GM12878 (cell line): Measurements from ENCODE around the gene PMPCA. TPM values are rescaled to one million over a fixed set of nuclear protein-coding genes. Genes with fewer than 3 reads are reported as not detected.

ENCODE experiments used
- ATAC-seq: fragments of 200-7000 bp; cut with Tn5 transposase; 3 replicates; pipeline ENCODE4 v1.9.1; 2020; ENCODE audit warnings: mild to moderate bottlenecking, moderate library complexity
- BruUV-seq: library from RNA; stranded (reverse); fragments of 400-500 nt; replicated peaks from 2 replicates; lab custom pipeline; 2021; lab: Mats Ljungman, UMichigan
- CTCF ChIA-PET: fragments of 300-600 bp; sonication (Branson Sonifier 250); formaldehyde crosslinking; extraction: SDS; loops from one replicate; lab custom pipeline; 2021; ENCODE audit warnings: inconsistent platforms; lab: Yijun Ruan, JAX
- POLR2A ChIA-PET: fragments of 350-600 bp; formaldehyde crosslinking; extraction: SDS; loops from one replicate; lab custom pipeline; 2021; ENCODE audit warnings: inconsistent platforms; lab: Charles Lee
- RAD21 ChIA-PET: fragments of 300-600 bp; sonication (Branson Sonifier 250); formaldehyde crosslinking; loops from one replicate; lab custom pipeline; 2023; ENCODE audit warnings: antibody characterized with exemption; ENCODE audit not compliant: unreplicated experiment; lab: Charles Lee
- SMC1A ChIA-PET: fragments of 300-600 bp; sonication (Branson Sonifier 250); formaldehyde crosslinking; loops from one replicate; lab custom pipeline; 2023; ENCODE audit not compliant: unreplicated experiment, uncharacterized antibody; lab: Charles Lee
- DNase-seq: peaks from one replicate; pipeline ENCODE4 v3.0.0-alpha.2; 2011; ENCODE audit warnings: low read depth, low spot score
- FAIRE-seq: peaks from 3 replicates; lab custom pipeline; 2011; peaks lifted over from hg19 to GRCh38; lab: Jason Lieb, UNC
- H2AFZ ChIP-seq: 2 replicates; pipeline ENCODE4 v1.6.0; 2011; ENCODE audit warnings: low read depth, low read length, control low read depth; ENCODE audit not compliant: control insufficient read depth
- H3K27ac ChIP-seq: 2 replicates; pipeline ENCODE4 v1.5.1; 2011; ENCODE audit warnings: control low read depth; ENCODE audit not compliant: control insufficient read depth, insufficient read depth
- H3K27me3 ChIP-seq, 2 experiments: replicated peaks in 1 of 2; 2 replicates each; pipeline versions ENCODE4 v1.6.0 to v1.6.1; 2011; ENCODE audit warnings: low read length in 1 of 2; ENCODE audit not compliant: control insufficient read depth in 2 of 2, insufficient read depth in 2 of 2
- H3K36me3 ChIP-seq, 2 experiments: 2 replicates each; pipeline ENCODE4 v1.5.1; 2011; ENCODE audit warnings: low read length in 1 of 2; ENCODE audit not compliant: control insufficient read depth in 2 of 2, insufficient read depth in 2 of 2
- H3K4me1 ChIP-seq: 2 replicates; pipeline ENCODE4 v1.6.1; 2011; ENCODE audit warnings: mild to moderate bottlenecking, low read length, moderate library complexity, mixed read lengths; ENCODE audit not compliant: control insufficient read depth, insufficient read depth
- H3K4me2 ChIP-seq: 2 replicates; pipeline ENCODE4 v1.6.0; 2011; ENCODE audit warnings: control low read depth; ENCODE audit not compliant: control insufficient read depth, insufficient read depth
- H3K4me3 ChIP-seq: fragments of 200-600 bp; sonication (generic); 2 replicates; pipeline ENCODE4 v1.5.1; 2016
- H3K79me2 ChIP-seq: 2 replicates; pipeline ENCODE4 v1.6.0; 2011; ENCODE audit warnings: low read length; ENCODE audit not compliant: control insufficient read depth, insufficient read depth
- H3K9ac ChIP-seq: 2 replicates; pipeline ENCODE4 v1.8.0; 2011; ENCODE audit warnings: low read length, control low read depth, mixed read lengths; ENCODE audit not compliant: control insufficient read depth, insufficient read depth
- H3K9me3 ChIP-seq: replicated peaks from 3 replicates; pipeline ENCODE4 v1.5.1; 2011; ENCODE audit warnings: mild to moderate bottlenecking, low read length; ENCODE audit not compliant: control insufficient read depth, insufficient read depth
- H4K20me1 ChIP-seq: 2 replicates; pipeline ENCODE4 v1.6.0; 2011; ENCODE audit not compliant: control insufficient read depth, insufficient read depth
- FOXK2 ChIP-seq: fragments of 450-650 bp; IDR thresholded peaks from 2 replicates; pipeline ENCODE4 v1.6.1; 2017; ENCODE audit warnings: mild to moderate bottlenecking, moderate library complexity
- JUNB ChIP-seq: IDR thresholded peaks from 2 replicates; pipeline ENCODE4 v1.6.1; 2016; ENCODE audit warnings: antibody characterized with exemption, mild to moderate bottlenecking
- MTA2 ChIP-seq: fragments of 450-650 bp; IDR thresholded peaks from 2 replicates; pipeline ENCODE4 v1.6.1; 2016; ENCODE audit warnings: low read depth, mild to moderate bottlenecking, moderate library complexity
- MTA3 ChIP-seq: IDR thresholded peaks from 2 replicates; pipeline ENCODE4 v1.6.1; 2012; ENCODE audit warnings: low read length, inconsistent platforms, borderline replicate concordance
- SIX5 ChIP-seq: IDR thresholded peaks from 2 replicates; pipeline ENCODE4 v1.6.1; 2011; ENCODE audit warnings: mild to moderate bottlenecking, low read depth, low read length, moderate library complexity; ENCODE audit not compliant: severe bottlenecking
- WGBS: methylation state at CpG from one replicate; pipeline ENCODE4 v1.1.6; 2016; ENCODE audit warnings: low lambda C conversion rate; ENCODE audit not compliant: insufficient replicate concordance, insufficient coverage; ENCODE audit errors: missing lambda C conversion rate; 5-methylcytosine and 5-hydroxymethylcytosine counted together
- in situ Hi-C: fragments of 300-500 bp; cut with MboI; formaldehyde crosslinking; loops from 9 replicates; pipeline ENCODE4 v1.14.3; 2018; ENCODE audit warnings: mixed read lengths
- intact Hi-C: fragments of 100-400 bp; cut with micrococcal nuclease; formaldehyde crosslinking; loops from one replicate; pipeline ENCODE4 v1.14.2; 2022; ENCODE audit not compliant: unreplicated experiment
- polyA plus RNA-seq, 11 experiments: library from polyadenylated mRNA; depleted of rRNA in 4 of 11; unstranded in 6 of 11; stranded (reverse) in 5 of 11; fragments of >200 nt; fragmentation: Nextera tagmentation in 4 of 11; fragmentation: Illumina TruSeq in 1 of 11; extraction: Ambion mirVana in 4 of 11; extraction: Trizol in 1 of 11; gene quantifications; 1 replicate in 1 of 11; 2 replicates in 10 of 11; pipeline versions ENCODE4 v1.2.1 to v1.2.3, GENCODE V29; 2011 to 2016; ENCODE audit warnings: inconsistent platforms in 2 of 11, missing spikeins in 2 of 11, low read depth in 1 of 11
- total RNA-seq, 4 experiments: library from RNA; depleted of rRNA in 3 of 4; stranded (reverse); fragments of >200 nt in 3 of 4; fragmentation: Illumina TruSeq in 1 of 4; extraction: Trizol in 1 of 4; gene quantifications; 2 replicates each; pipeline versions ENCODE4 v1.2.1 to v1.2.3, GENCODE V29; 2013 to 2021
- TF ChIP-seq, protein P1 (sequence below): IDR thresholded peaks from 2 replicates; pipeline ENCODE4 v1.6.1; 2011; ENCODE audit warnings: low read depth, low read length, improper control_type of control experiment, borderline replicate concordance
- TF ChIP-seq, protein P2 (sequence below): IDR thresholded peaks from 2 replicates; pipeline ENCODE4 v1.6.1; 2011; ENCODE audit warnings: low read depth, mild to moderate bottlenecking, low read length, moderate library complexity, borderline replicate concordance; ENCODE audit errors: extremely low read depth

PMPCA gene
- total and polyA plus RNA-seq, 10 of the 15 experiments (the other 5 are each of a cell fraction or from before 2014, with no cell fraction given), result 8.1 to 137 (median 75.7) TPM

DNA sequence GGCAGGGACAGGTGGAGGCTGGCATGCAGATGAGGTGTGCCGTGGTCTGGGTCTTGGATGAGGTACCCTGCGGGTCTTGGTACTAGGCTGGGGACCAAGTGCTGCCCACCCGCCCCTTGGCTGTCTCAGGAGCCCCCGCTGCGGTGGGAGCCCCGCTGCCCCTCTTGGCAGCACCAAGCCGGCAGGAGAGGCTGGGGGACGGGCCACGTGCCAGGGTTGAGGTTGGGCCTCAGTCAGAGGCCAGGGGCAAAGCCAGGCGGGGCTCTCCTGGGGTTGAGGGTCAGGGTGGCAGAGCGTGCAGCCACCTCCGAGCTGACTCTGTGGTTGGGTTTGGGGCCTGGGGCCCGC is 39.0 kb upstream of the PMPCA start:
- no peaks in the 10 kb centered on the region for H3K27me3 ChIP-seq
- no peak overlapping the region for H3K9ac ChIP-seq
- TF ChIP-seq, protein P1, sequence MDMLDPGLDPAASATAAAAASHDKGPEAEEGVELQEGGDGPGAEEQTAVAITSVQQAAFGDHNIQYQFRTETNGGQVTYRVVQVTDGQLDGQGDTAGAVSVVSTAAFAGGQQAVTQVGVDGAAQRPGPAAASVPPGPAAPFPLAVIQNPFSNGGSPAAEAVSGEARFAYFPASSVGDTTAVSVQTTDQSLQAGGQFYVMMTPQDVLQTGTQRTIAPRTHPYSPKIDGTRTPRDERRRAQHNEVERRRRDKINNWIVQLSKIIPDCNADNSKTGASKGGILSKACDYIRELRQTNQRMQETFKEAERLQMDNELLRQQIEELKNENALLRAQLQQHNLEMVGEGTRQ, result no peak
- TF ChIP-seq FOXK2 (no peak), MTA2 (no peak), JUNB (no peak), SIX5 (no peak), MTA3 (no peak)
- TF ChIP-seq, protein P2, sequence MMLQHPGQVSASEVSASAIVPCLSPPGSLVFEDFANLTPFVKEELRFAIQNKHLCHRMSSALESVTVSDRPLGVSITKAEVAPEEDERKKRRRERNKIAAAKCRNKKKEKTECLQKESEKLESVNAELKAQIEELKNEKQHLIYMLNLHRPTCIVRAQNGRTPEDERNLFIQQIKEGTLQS, result no peak
- TF ChIP-seq, all 136 proteins: peak for 0
- H3K4me2 ChIP-seq, result no peak overlapping the region
- DNase-seq (no peak), FAIRE-seq (no peak), ATAC-seq (no peak)
- H3K4me3 ChIP-seq, result no peak overlapping the region
- H3K9me3 ChIP-seq, result no peaks in the 10 kb centered on the region
- no peaks in the 10 kb centered on the region for H4K20me1 ChIP-seq
- in situ Hi-C loops, result no loop called here
- H3K27ac ChIP-seq, result no peak overlapping the region
- ChIA-PET POLR2A (interaction anchor here (2.0 kb wide), 1 partner anchor 32 kb away, joined by 5 read pairs; no protein-coding TSS in a partner anchor), SMC1A (no interaction called here), CTCF (interaction anchor here (1.9 kb wide), 1 partner anchor 28 kb away, joined by 7 read pairs; the partner anchor contains the start of gene SNAPC4), RAD21 (interaction anchor here (1.6 kb wide), 1 partner anchor 8 kb away, joined by 6 read pairs; the partner anchor contains the start of gene DNLZ)
- no peaks in the 10 kb centered on the region for H3K79me2 ChIP-seq
- intact Hi-C loops, result no loop called here
- H3K36me3 ChIP-seq, result peaks cover 0 to 1% of the 10 kb centered on the region in 2 experiments; a peak in 3 of 4 replicates
- BruUV-seq, result no TSS peak
- H2AFZ ChIP-seq, result no peak overlapping the region
- WGBS, result 33% methylated on average over 6 of the region's 13 CpGs
- H3K4me1 ChIP-seq, result 0 out of 2 replicates have a peak, but pooled peaks cover 4% of the 10 kb centered on the region
